ENCODE measurements around the gene ACP1.

DNA sequence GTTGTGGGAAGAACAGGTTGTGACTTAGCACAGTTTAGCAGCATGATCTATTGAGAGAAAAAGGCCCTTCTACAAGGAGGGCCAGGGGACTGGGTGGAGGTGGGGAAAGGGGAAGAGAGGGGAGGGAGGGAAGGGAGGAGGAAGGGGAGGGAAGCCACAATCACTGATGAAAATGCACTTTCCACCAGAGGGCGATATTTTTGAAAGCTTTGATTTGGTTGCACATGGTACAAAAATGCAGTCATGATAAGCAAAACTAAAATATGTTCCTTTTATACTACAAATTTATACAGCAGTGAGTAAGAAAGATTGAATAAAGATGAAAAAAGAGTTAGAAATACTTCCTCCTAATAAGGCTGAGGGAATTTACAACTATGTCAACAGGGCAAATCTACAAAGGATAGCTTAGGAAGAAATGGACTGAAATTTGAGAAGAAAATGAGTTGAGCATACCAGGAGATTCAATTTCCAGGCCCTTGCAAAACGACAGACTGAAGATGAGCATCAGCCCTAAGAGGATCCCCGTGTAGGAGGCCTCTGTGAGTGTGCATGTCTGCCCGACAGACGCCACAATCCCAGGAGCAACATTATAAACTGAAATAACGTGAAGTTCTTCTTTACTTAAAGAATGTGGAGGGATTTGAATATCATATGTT lies 18.1 kb upstream of the ACP1 start:
- TF ChIP-seq, protein P1, sequence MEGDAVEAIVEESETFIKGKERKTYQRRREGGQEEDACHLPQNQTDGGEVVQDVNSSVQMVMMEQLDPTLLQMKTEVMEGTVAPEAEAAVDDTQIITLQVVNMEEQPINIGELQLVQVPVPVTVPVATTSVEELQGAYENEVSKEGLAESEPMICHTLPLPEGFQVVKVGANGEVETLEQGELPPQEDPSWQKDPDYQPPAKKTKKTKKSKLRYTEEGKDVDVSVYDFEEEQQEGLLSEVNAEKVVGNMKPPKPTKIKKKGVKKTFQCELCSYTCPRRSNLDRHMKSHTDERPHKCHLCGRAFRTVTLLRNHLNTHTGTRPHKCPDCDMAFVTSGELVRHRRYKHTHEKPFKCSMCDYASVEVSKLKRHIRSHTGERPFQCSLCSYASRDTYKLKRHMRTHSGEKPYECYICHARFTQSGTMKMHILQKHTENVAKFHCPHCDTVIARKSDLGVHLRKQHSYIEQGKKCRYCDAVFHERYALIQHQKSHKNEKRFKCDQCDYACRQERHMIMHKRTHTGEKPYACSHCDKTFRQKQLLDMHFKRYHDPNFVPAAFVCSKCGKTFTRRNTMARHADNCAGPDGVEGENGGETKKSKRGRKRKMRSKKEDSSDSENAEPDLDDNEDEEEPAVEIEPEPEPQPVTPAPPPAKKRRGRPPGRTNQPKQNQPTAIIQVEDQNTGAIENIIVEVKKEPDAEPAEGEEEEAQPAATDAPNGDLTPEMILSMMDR (IDR thresholded peaks at IDR 0.05) = peak; percentile 71
- TF ChIP-seq, protein P2, sequence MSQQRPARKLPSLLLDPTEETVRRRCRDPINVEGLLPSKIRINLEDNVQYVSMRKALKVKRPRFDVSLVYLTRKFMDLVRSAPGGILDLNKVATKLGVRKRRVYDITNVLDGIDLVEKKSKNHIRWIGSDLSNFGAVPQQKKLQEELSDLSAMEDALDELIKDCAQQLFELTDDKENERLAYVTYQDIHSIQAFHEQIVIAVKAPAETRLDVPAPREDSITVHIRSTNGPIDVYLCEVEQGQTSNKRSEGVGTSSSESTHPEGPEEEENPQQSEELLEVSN (IDR thresholded peaks at IDR 0.05; ENCODE audit: borderline replicate concordance, low read depth) = no peak
- TF ChIP-seq JUN (IDR thresholded peaks at IDR 0.05) (no peak), CBX8 (IDR thresholded peaks at IDR 0.05) (no peak)
